Rectal smooth muscle tissue (tissue), 1 donor: Measurements from ENCODE around the gene MBD3L3.
"Not testable (repeated sequence)": the region's sequence is repeated elsewhere in the genome, so short reads cannot be mapped to it uniquely, and the experiment has no call there.

ENCODE experiments used
- H3K27ac ChIP-seq: one replicate; pipeline ENCODE4 v1.7.0; 2013; ENCODE audit warnings: low read depth, low read length, inconsistent platforms
- H3K27me3 ChIP-seq: one replicate; pipeline ENCODE4 v1.7.0; 2013; ENCODE audit warnings: low read length; ENCODE audit not compliant: control insufficient read depth, insufficient read depth
- H3K36me3 ChIP-seq: one replicate; pipeline ENCODE4 v1.7.0; 2013; ENCODE audit warnings: low read length; ENCODE audit not compliant: control insufficient read depth, insufficient read depth
- H3K4me1 ChIP-seq: one replicate; pipeline ENCODE4 v1.7.0; 2013; ENCODE audit warnings: low read length; ENCODE audit not compliant: control insufficient read depth, insufficient read depth
- H3K4me3 ChIP-seq: one replicate; pipeline ENCODE4 v1.7.0; 2013; ENCODE audit warnings: low read length
- H3K9ac ChIP-seq: one replicate; pipeline ENCODE4 v1.7.0; 2013; ENCODE audit warnings: low read length

The MBD3L3 gene

DNA sequence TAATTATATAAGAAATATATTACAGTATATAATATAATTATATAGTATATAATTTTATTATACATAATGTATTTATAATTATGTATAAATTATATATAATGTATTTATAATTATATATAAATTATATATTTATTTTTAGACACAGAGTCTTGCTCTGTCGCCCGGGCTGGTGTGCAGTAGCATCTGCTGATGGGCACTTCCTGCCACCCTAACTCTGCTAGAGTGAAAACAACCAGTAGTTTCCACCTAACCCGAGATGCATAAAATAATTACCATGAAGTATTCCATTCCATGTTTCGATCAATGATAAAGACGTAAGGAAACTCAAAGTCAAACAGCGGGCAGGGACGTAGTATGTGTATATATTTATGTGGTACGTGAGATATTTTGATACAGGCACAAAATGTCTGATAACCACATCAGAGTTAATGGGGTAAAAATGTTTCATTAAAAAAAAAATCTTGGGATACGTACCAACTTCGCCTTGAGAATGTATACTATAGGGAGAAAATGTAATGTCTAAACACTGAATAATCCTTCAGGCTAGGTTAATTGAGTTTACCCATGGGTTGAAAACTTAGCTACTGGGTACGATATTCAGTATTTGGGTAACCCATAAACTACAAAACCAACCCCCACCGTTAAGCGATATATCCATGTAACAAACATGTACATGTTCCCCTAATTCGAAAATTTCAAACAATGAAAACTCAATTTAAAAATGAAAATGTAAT, 3.7 kb downstream of the MBD3L3 start:
- H3K4me1 ChIP-seq, H3K27me3 ChIP-seq, H3K36me3 ChIP-seq, H3K9ac ChIP-seq, H3K27ac ChIP-seq, H3K4me3 ChIP-seq: not testable (repeated sequence)

DNA sequence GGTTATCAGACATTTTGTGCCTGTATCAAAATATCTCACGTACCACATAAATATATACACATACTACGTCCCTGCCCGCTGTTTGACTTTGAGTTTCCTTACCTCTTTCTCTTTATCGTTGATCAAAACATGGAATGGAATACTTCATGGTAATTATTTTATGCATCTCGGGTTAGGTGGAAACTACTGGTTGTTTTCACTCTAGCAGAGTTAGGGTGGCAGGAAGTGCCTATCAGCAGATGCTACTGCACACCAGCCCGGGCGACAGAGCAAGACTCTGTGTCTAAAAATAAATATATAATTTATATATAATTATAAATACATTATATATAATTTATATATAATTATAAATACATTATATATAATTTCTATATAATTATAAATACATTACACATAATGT, 5.6 kb downstream of the MBD3L3 start:
- H3K36me3 ChIP-seq, H3K4me1 ChIP-seq, H3K27ac ChIP-seq, H3K9ac ChIP-seq, H3K4me3 ChIP-seq, H3K27me3 ChIP-seq: not testable (repeated sequence)

DNA sequence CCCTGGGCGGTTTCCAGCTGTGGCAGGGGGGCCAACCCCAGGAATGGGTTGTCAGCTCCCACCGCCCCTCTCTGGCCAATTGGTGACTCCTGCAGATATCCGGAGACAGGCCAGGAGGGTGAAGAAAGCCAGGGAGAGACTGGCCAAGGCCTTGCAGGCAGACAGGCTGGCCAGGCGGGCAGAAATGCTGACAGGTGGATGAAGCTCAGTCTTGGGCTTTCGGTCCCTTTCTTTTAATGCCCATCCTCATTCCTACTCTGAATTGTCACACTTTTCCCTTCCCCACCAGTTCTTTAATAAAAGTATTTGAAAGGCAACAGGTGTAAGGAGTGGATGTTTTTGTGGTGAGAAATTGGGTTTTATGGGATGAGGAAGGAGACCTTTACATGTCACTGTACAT, 7.1 kb downstream of the MBD3L3 start:
- H3K27ac ChIP-seq, H3K36me3 ChIP-seq, H3K4me3 ChIP-seq, H3K9ac ChIP-seq, H3K27me3 ChIP-seq, H3K4me1 ChIP-seq: not testable (repeated sequence)

DNA sequence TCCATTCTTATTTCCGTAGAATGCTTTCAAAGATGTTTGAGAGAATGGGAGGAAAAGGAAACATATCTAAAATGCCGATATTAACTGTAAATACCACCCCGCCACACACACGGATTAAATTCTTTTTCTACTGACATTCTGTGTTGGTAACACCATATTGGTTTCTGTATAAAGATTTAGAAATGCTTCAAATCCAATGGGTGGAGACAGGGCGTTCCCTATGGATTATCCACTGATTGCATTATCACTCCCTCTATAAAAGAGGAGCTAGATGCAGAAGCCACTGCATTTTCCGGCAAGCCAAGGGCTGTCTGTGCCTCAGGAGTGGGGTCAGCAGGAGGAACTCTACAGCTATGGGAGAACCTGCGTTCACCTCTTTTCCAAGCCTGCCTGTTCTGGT, 9.5 kb downstream of the MBD3L3 start, which contains the start of gene MBD3L2:
TSS of gene MBD3L2 (plus strand) at position 301 of the 400 bp plus-strand sequence. CDS start at position 354, 53 bp downstream.
- H3K9ac ChIP-seq, H3K27ac ChIP-seq, H3K4me1 ChIP-seq, H3K36me3 ChIP-seq, H3K27me3 ChIP-seq, H3K4me3 ChIP-seq: not testable (repeated sequence)

DNA sequence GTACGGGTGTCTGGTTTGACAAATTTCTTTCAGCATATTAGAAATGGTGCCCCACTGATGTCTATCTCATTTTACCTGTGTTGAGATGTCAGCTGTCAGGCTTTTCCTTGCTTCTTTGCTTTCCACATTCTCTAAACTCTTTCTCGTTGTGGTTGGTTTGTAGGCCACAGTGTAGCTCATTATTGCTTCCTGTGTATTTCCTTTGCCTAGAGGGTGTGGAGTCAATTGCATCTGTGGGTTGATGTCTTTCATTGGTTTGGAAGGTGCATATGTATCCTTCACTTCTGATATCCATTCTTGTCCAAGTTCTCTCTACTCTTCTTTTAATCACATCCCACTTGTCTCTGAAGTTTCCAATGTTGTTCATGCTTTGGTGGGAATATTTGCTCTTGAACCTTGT, 16.9 kb downstream of the MBD3L3 start:
- H3K4me3 ChIP-seq, H3K36me3 ChIP-seq, H3K4me1 ChIP-seq, H3K27ac ChIP-seq, H3K9ac ChIP-seq, H3K27me3 ChIP-seq: not testable (repeated sequence)

DNA sequence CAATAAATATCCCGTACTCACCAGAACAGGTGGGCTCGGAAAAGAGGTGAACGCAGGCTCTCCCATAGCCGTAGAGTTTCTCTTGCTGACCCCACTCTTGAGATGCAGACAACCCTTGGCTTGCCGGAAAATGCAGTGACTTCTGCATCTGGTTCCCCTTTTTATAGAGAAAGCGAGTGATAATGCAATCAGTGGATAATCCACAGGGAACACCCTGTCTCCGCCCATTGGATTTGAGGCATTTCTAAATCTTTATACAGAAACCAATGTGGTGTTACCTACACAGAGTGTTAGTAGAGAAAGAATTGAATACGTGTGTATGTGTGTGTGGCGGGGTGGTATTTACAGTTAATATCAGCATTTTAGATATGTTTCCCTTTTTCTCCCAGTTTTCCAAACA, 18.4 kb downstream of the MBD3L3 start, which contains the start of gene MBD3L4:
TSS of gene MBD3L4 (minus strand) at position 101 of the 400 bp plus-strand sequence. CDS start at position 66, 35 bp downstream.
- H3K36me3 ChIP-seq, H3K4me1 ChIP-seq, H3K27ac ChIP-seq, H3K27me3 ChIP-seq, H3K9ac ChIP-seq, H3K4me3 ChIP-seq: not testable (repeated sequence)

DNA sequence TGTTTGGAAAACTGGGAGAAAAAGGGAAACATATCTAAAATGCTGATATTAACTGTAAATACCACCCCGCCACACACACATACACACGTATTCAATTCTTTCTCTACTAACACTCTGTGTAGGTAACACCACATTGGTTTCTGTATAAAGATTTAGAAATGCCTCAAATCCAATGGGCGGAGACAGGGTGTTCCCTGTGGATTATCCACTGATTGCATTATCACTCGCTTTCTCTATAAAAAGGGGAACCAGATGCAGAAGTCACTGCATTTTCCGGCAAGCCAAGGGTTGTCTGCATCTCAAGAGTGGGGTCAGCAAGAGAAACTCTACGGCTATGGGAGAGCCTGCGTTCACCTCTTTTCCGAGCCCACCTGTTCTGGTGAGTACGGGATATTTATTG, 28.2 kb downstream of the MBD3L3 start, which contains the start of gene MBD3L5:
TSS of gene MBD3L5 (plus strand) at position 301 of the 400 bp plus-strand sequence. CDS start at position 335, 34 bp downstream.
- H3K36me3 ChIP-seq, H3K4me1 ChIP-seq, H3K27me3 ChIP-seq, H3K27ac ChIP-seq, H3K9ac ChIP-seq, H3K4me3 ChIP-seq: not testable (repeated sequence)

DNA sequence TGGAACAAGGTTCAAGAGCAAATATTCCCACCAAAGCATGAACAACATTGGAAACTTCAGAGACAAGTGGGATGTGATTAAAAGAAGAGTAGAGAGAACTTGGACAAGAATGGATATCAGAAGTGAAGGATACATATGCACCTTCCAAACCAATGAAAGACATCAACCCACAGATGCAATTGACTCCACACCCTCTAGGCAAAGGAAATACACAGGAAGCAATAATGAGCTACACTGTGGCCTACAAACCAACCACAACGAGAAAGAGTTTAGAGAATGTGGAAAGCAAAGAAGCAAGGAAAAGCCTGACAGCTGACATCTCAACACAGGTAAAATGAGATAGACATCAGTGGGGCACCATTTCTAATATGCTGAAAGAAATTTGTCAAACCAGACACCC, 29.7 kb downstream of the MBD3L3 start:
- not testable (repeated sequence) for H3K27ac ChIP-seq, H3K27me3 ChIP-seq, H3K4me3 ChIP-seq, H3K4me1 ChIP-seq, H3K36me3 ChIP-seq, H3K9ac ChIP-seq

DNA sequence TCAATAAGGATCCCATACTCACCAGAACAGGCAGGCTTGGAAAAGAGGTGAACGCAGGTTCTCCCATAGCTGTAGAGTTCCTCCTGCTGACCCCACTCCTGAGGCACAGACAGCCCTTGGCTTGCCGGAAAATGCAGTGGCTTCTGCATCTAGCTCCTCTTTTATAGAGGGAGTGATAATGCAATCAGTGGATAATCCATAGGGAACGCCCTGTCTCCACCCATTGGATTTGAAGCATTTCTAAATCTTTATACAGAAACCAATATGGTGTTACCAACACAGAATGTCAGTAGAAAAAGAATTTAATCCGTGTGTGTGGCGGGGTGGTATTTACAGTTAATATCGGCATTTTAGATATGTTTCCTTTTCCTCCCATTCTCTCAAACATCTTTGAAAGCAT, 37.1 kb downstream of the MBD3L3 start, which contains the start of gene MBD3L2B:
TSS of gene MBD3L2B (minus strand) at position 101 of the 400 bp plus-strand sequence. CDS start at position 67, 34 bp downstream.
- not testable (repeated sequence) for H3K9ac ChIP-seq, H3K27me3 ChIP-seq, H3K4me1 ChIP-seq, H3K36me3 ChIP-seq, H3K4me3 ChIP-seq, H3K27ac ChIP-seq

DNA sequence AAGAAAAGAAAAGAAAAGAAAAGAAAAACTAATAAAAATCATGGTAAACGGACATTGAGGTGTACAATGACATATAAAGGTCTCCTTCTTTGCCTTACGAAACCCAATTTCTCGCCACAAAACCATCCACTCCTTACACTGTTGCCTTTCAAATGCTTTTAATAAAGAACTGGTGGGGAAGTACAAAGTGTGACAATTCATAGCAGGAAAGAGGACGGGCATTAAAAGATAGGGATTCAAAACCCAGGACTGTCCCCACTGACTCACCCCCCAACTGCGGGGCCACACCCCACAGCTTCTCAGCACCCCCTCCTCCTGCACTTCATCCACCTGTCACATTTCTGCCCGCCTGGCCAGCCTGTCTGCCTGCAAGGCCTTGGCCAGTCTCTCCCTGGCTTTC, 39.6 kb downstream of the MBD3L3 start:
- no peaks in the 10 kb centered on the region for H3K4me1 ChIP-seq
- H3K27ac ChIP-seq: no peak overlapping the region
- H3K9ac ChIP-seq: no peak overlapping the region
- H3K36me3 ChIP-seq: no peaks in the 10 kb centered on the region
- no peak overlapping the region for H3K4me3 ChIP-seq
- H3K27me3 ChIP-seq: no peaks in the 10 kb centered on the region

DNA sequence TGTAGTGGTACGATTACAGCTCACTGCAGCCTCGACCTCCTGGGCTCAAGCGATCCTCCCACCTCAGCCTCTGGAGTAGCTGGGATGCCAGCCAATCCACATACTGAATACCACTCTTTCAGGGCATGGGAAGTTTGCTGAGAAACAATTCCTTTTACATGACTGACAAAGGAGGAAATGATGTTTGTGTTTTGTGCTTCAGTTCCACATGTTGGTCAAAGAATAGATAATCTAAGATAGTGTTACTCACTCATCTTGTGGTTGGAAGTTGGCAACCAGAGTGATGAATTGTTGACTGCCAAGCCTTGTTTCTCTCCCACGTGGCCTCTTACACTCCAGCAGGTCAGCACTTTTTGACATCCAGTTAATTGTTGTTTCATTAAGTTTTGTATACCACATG, 44.8 kb downstream of the MBD3L3 start:
- Histone ChIP-seq H3K9ac (no peak overlapping the region), H3K27me3 (no peaks in the 10 kb centered on the region), H3K36me3 (no peaks in the 10 kb centered on the region), H3K27ac (no peak overlapping the region), H3K4me1 (no peaks in the 10 kb centered on the region), H3K4me3 (no peak overlapping the region)

DNA sequence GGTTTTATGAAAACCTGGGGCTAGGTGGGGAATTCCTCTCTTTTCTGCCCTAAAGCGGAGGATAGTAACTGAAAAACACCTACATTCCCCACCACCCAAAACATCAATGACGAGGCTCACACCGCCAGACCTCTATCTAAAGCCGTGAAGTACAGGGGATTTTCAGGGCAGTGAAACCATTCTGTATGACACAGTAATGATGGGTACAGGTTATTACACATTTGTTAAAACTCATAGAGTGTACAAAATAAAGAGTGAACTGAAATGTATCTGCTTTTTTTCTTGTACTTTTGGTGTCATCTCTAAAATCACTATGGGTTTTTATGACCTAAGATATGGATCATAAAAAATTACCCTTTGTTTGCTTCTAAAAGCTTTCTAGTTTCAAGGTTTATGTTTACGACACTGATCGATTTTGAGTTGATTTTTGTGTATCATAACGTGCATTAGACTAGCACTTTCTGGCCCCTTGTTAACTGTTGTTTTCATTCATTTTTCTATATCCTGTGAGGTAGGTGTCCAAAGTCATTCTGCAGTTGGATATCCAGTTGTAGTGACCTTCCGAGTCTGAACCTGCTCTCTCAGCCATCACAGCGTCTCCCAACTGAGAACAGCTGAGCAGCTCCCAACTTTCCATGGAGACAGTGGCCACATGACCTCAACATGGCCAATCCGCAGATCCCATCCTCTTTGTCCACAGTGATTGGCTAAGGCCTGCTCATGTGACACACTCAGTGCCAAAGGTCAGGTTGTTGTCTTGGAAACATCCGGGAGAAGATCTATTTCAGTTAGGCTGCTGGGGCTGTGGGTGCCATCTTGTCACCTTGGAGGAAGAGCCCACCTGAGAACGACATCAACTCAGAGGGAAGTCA, 47.5 kb downstream of the MBD3L3 start:
- H3K9ac ChIP-seq: no peak overlapping the region
- H3K27ac ChIP-seq: no peak overlapping the region
- no peaks in the 10 kb centered on the region for H3K27me3 ChIP-seq
- H3K4me3 ChIP-seq: no peak overlapping the region
- H3K4me1 ChIP-seq: no peaks in the 10 kb centered on the region
- H3K36me3 ChIP-seq: no peaks in the 10 kb centered on the region
